ENCODE data around the gene HPS5.

Gene HPS5

DNA sequence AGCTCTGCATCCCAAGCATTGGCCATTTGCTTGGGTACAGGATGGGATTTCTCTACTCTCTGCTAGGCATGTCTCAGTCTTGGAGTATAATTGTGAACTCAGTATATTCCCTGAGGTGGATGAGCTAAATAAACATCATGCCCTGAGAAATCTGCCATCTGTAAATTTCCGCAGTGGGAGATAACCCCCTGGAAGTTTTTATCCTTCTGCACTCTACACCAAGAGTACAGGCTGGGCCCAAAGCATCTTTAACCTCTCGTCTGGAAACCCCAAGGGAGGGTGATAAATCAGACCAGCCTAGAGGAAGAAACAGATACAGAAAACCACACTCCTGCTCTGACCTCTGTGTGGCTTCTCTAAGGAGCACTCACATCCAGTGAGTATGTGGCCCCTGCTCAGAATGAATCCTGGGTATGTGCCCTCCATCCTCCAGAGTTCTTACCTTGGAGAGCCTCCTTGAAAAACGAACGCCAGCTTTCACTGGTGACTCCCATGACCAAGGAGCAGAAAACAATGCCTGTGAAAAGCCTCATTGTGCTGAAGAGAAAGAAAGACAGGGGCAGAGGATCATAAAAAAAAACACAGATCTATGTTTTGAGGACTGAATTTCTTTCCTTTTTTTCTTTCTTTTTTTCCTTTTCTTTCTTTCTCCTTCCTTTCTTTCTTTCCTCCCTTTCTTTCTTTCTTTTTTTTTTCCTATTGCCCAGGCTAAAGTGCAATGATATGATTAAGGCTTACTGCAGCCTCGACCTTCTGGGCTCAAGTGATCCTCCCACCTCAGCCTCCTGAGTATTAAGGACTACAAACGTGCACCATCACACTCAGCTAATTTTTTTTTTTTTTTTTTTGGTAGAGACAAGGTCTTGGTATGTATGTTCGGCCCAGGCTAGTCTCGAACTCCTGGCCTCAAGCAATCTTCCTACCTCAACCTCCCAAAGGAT, 86.3 kb downstream of the HPS5 start:
- no peak for DNase-seq (ENCODE audit: low spot score)

DNA sequence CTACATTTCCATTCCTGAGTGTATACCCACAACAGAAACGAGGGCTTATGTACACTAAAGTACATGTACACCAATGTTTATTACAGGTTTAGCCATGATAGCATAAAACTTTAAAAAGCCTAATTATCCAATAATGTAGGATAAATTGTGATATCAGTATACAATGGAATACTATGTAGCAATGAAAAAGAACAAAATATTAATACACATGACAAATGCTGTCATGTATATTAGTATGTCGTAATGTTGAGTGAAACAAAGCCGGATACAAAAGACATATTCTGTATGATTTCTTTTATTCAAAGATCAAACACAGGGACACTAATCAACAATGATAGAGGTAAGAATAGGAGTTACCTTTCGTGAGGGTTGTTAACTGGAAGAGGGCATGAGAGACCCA, 88.0 kb downstream of the HPS5 start:
- no peak for DNase-seq (ENCODE audit: low spot score)

DNA sequence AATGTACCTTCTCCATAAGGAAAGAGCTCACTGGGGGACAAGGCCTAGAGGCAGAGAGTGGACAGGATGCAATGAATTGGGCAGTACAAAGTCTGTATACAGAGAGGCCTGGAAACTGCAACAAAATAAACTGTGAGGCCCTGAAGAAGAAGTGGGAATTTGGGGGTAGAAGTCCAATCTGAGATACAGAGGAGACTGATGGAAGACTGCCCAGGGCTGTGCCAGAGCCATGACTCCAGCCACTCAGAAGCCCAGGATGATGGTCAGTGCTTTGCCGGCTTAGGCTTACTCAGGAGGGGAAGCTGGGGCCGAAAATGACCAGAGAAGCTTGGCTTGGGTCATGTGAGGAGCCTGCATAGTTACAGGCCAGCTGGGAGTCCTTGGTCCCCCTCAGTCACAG, 91.1 kb downstream of the HPS5 start:
- DNase-seq (ENCODE audit: low spot score) = no peak

DNA sequence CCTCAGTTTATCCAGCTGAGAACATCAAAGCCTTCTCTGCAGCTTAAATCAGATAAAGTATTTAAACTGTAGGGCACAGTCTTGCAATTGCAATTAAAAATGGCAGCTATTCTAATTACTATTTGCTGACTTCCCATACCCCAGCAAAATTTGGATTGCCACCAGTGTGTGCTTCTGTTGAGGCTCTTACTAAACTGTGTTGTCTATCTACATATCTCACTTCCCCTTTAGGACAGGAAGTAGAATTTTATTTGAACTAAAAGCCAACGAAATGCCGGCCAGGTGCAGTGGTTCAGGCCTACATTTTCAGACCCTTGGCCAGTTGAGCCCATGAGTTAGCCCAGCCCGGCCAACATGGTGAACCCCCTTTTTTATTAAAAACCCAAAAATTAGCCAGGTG, 92.4 kb downstream of the HPS5 start:
- DNase-seq (ENCODE audit: low spot score) = no peak

Data from GM03348 (cell line).